Activated B cell treated with CpG ODN at 0.5 μM for 24 hours (primary cell): Measurements from ENCODE around the gene CD320. TPM values are rescaled to one million over a fixed set of nuclear protein-coding genes. Genes with fewer than 3 reads are reported as not detected.

ENCODE experiments used
- ATAC-seq: fragments of 200-7000 bp; cut with Tn5 transposase; one replicate; pipeline ENCODE4 v1.10.0; 2021; ENCODE audit warnings: low read depth, mild to moderate bottlenecking, moderate library complexity
- CTCF ChIA-PET: fragments of 350-600 bp; sonication (Branson Sonifier 250); formaldehyde crosslinking; loops from one replicate; lab custom pipeline; 2021; ENCODE audit warnings: antibody characterized with exemption; lab: Charles Lee
- POLR2A ChIA-PET: fragments of 350-600 bp; sonication (Branson Sonifier 250); formaldehyde crosslinking; loops from one replicate; lab custom pipeline; 2021; ENCODE audit warnings: antibody characterized with exemption; lab: Charles Lee
- DNase-seq: peaks from one replicate; pipeline ENCODE4 v3.0.0; 2022
- H3K27ac Mint-ChIP-seq: one replicate; pipeline ENCODE4 v1.8.0; 2020; ENCODE audit warnings: mixed read lengths
- H3K27me3 Mint-ChIP-seq: one replicate; pipeline ENCODE4 v1.8.0; 2021; ENCODE audit warnings: mixed read lengths
- H3K36me3 Mint-ChIP-seq: one replicate; pipeline ENCODE4 v1.8.0; 2021; ENCODE audit warnings: low read depth, mixed read lengths
- H3K4me1 Mint-ChIP-seq: one replicate; pipeline ENCODE4 v1.8.0; 2021; ENCODE audit warnings: mixed read lengths
- H3K4me3 Mint-ChIP-seq: one replicate; pipeline ENCODE4 v1.8.0; 2020; ENCODE audit warnings: mild to moderate bottlenecking, mixed read lengths
- H3K9me3 Mint-ChIP-seq: one replicate; pipeline ENCODE4 v1.8.0; 2020; ENCODE audit warnings: mixed read lengths
- intact Hi-C: fragments of 100-400 bp; cut with micrococcal nuclease; formaldehyde crosslinking; loops from one replicate; pipeline ENCODE4 v1.15.1; 2024
- total RNA-seq: library from RNA; stranded (reverse); gene quantifications from 2 replicates; pipeline ENCODE4 v1.2.3, GENCODE V29; 2022
- TF ChIP-seq, protein P1 (sequence below): fragments of 200-600 bp; IDR thresholded peaks from one replicate; pipeline ENCODE4 v1.8.0; 2022; ENCODE audit warnings: antibody characterized with exemption, mild to moderate bottlenecking

The CD320 gene
- total RNA-seq, 1 donor from 2014 or later, result 24.6 TPM

DNA sequence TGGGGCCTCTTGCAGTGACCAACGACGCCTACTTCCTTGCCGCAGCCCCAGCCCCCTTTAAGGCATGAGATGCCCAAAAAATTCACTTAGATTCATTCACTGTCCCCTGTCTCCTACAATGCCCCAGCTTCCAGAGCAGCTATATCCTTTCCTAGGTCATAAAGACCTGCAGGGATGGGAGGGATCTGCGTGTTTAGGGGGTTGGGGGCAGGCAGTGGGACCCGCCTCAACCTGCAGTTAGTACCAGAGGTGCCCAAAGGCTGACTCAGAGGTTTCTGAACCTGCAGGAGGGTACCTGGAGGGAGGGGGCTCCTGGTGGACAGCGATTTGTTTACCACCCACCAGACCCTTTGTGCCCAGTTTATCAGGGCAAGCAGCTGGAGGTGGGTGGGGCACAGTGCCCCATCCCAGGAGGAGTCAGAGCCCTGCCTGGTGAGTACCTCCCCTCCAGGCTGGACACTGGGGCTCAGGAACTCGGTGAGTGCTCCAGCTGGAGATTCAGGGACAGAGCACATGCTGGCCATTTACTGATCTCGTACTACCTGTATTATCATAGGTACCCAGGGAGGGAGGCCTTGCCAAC, 23.2 kb upstream of the CD320 start:
- H3K27ac Mint-ChIP-seq, result no peak overlapping the region
- POLR2A ChIA-PET, result no interaction called here

DNA sequence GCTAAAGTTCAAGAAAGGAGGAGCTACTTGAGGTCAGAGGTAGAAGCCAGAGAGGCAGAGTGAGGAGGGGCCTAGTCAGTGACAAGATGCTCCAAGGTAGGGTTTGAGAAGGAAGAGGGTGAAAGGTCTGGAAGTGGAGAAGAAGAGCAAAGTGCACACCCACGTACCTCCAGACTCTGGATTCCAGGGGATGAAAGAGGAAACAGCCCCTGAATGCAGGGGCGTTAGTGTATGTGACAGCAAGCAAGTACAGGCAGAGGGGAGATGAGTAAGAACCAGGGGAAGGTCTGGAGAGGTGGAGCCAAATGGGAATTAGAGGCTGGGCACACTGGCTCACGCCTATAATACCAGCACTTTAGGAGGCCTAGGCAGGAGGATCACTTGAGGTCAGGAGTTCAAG, 21.8 kb upstream of the CD320 start:
- no peak for DNase-seq
- ATAC-seq, result no peak
- intact Hi-C loops, result loop anchor here (10.0 kb wide), 1 partner anchor 65 kb away; no protein-coding TSS in a partner anchor
- TF ChIP-seq, protein P1, sequence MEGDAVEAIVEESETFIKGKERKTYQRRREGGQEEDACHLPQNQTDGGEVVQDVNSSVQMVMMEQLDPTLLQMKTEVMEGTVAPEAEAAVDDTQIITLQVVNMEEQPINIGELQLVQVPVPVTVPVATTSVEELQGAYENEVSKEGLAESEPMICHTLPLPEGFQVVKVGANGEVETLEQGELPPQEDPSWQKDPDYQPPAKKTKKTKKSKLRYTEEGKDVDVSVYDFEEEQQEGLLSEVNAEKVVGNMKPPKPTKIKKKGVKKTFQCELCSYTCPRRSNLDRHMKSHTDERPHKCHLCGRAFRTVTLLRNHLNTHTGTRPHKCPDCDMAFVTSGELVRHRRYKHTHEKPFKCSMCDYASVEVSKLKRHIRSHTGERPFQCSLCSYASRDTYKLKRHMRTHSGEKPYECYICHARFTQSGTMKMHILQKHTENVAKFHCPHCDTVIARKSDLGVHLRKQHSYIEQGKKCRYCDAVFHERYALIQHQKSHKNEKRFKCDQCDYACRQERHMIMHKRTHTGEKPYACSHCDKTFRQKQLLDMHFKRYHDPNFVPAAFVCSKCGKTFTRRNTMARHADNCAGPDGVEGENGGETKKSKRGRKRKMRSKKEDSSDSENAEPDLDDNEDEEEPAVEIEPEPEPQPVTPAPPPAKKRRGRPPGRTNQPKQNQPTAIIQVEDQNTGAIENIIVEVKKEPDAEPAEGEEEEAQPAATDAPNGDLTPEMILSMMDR, result no peak
- no peaks in the 10 kb centered on the region for H3K36me3 Mint-ChIP-seq
- CTCF ChIA-PET, result no interaction called here
- H3K27ac Mint-ChIP-seq, result no peak overlapping the region
- H3K9me3 Mint-ChIP-seq, result no peaks in the 10 kb centered on the region
- POLR2A ChIA-PET, result no interaction called here
- no peaks in the 10 kb centered on the region for H3K4me1 Mint-ChIP-seq
- H3K4me3 Mint-ChIP-seq, result no peak overlapping the region
- H3K27me3 Mint-ChIP-seq, result peaks cover 12% of the 10 kb centered on the region

More for the DNA sequence above, 23.2 kb upstream of the CD320 start:
- Mint-ChIP-seq H3K4me1 (peaks cover 5% of the 10 kb centered on the region), H3K4me3 (no peak overlapping the region), H3K9me3 (no peaks in the 10 kb centered on the region), H3K36me3 (no peaks in the 10 kb centered on the region), H3K27me3 (peaks cover 17% of the 10 kb centered on the region)
- DNase-seq (no peak), ATAC-seq (no peak)
- CTCF ChIA-PET, result interaction anchor here (0.6 kb wide), 1 partner anchor 27 kb away, joined by 3 read pairs; no protein-coding TSS in a partner anchor
- TF ChIP-seq, protein P1, result no peak
- intact Hi-C loops, result no loop called here

- Mint-ChIP-seq H3K27me3 (peaks cover 9% of the 10 kb centered on the region), H3K27ac (no peak overlapping the region), H3K9me3 (no peaks in the 10 kb centered on the region), H3K36me3 (peaks cover 36% of the 10 kb centered on the region), H3K4me1 (peaks cover 28% of the 10 kb centered on the region), H3K4me3 (no peak overlapping the region)
- TF ChIP-seq, protein P1, result no peak
- ATAC-seq, result no peak
- intact Hi-C loops, result loop anchor here (10.0 kb wide), 1 partner anchor 61 kb away; no protein-coding TSS in a partner anchor
- ChIA-PET CTCF (no interaction called here), POLR2A (interaction anchor here (1.2 kb wide), 1 partner anchor 58 kb away, joined by 5 read pairs; no protein-coding TSS in a partner anchor)
- DNase-seq, result no peak
These were observed 17.3 kb upstream of the CD320 start for GRCh38 chr19:8325454-8325853.

GRCh38 chr19:8324186-8325050, 16.3 kb upstream of the CD320 start:
- H3K36me3 Mint-ChIP-seq, result peaks cover 36% of the 10 kb centered on the region
- H3K4me3 Mint-ChIP-seq, result no peak overlapping the region
- CTCF ChIA-PET, result interaction anchor here (1.0 kb wide), 1 partner anchor 29 kb away, joined by 3 read pairs; no protein-coding TSS in a partner anchor
- intact Hi-C loops, result loop anchor here (10.0 kb wide), 1 partner anchor 60 kb away; no protein-coding TSS in a partner anchor
- peaks cover 9% of the 10 kb centered on the region for H3K27me3 Mint-ChIP-seq
- no peaks in the 10 kb centered on the region for H3K9me3 Mint-ChIP-seq
- no peak overlapping the region for H3K27ac Mint-ChIP-seq
- DNase-seq, result no peak
- peaks cover 37% of the 10 kb centered on the region for H3K4me1 Mint-ChIP-seq
- POLR2A ChIA-PET, result interaction anchor here (0.5 to 1.2 kb wide), 7 partner anchors 15 to 256 kb away, joined by 3 to 5 read pairs (median 4); no protein-coding TSS in a partner anchor
- TF ChIP-seq, protein P1, result no peak
- no peak for ATAC-seq
